ENCODE measurements around the gene PILRA. TPM values are rescaled to one million over a fixed set of nuclear protein-coding genes. Genes with fewer than 3 reads are reported as not detected.
A peak's percentile ranks its signal among the peaks of the same experiment; 100 is the strongest.

The PILRA gene
- total and polyA plus RNA-seq, 2 of the 13 experiments (the other 11 are each of a cell fraction or from before 2014, with no cell fraction given): 0.13 to 1.3 TPM

DNA sequence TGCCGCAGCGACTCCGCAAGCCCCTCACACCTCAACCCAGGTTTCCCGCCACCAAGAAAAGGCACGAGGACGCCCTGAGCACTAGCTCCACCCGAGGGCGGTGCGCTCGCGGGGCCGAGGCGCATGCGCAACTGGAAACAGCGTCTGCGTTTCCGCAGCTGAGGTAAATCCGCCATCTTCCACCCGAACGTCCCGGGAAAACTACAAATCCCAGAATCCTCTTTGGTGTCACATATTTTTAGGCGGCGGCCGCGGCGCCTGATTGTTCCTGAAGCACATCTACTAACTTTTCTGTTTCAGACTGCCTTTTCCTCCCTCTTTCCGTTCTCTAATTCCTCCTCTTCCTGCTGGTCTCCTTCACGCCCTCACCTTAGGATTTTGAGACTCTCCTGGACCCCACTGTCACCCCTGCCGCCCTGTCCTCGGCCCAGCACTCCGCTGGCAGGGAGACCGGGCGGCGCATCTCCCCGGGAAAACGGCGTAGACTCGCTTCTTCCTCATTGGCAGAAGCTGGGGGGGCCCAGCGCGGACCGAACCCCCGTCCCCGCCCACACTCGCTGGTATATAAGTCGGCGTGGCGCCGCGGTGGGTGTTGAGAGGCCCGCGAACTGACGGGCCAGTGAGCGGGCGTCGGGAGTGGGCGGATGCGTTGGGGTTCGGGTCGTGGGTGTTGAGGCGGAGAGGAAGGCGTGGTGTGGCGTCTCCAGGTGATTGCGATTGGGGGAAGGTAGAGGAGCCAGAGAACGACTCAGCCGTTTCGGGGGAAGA is 55.1 kb downstream of the PILRA start, which contains the start of gene ZCWPW1 (continued):
- peak; percentile 15; the same call in 1 of the 2 replicates for TF ChIP-seq ARID5B (CRISPR knock-in tag; IDR thresholded peaks at IDR 0.05)
- peak; percentile 24 for TF ChIP-seq PTBP1 (IDR thresholded peaks at IDR 0.05; ENCODE audit: low read depth, low read length, poor library complexity, severe bottlenecking)
- peak; percentile 40; the same call in 1 of the 2 replicates for TF ChIP-seq ZNF629 (CRISPR knock-in tag; conservative IDR thresholded peaks at IDR 0.05)
- TF ChIP-seq ZBTB14 (CRISPR knock-in tag; IDR thresholded peaks at IDR 0.05): no peak; the same call in none of the 2 replicates
- TF ChIP-seq ZNF572 (CRISPR knock-in tag; IDR thresholded peaks at IDR 0.05): no peak; the same call in 1 of the 2 replicates
- TF ChIP-seq DNMT3B (CRISPR knock-in tag; conservative IDR thresholded peaks at IDR 0.05): no peak; the same call in 1 of the 2 replicates
- TF ChIP-seq HMG20B (CRISPR knock-in tag; conservative IDR thresholded peaks at IDR 0.05): no peak
- TF ChIP-seq ZNF441 (CRISPR knock-in tag; IDR thresholded peaks at IDR 0.05; ENCODE audit: borderline replicate concordance): peak; percentile 27; the same call in 1 of the 2 replicates
- TF ChIP-seq, protein P1, sequence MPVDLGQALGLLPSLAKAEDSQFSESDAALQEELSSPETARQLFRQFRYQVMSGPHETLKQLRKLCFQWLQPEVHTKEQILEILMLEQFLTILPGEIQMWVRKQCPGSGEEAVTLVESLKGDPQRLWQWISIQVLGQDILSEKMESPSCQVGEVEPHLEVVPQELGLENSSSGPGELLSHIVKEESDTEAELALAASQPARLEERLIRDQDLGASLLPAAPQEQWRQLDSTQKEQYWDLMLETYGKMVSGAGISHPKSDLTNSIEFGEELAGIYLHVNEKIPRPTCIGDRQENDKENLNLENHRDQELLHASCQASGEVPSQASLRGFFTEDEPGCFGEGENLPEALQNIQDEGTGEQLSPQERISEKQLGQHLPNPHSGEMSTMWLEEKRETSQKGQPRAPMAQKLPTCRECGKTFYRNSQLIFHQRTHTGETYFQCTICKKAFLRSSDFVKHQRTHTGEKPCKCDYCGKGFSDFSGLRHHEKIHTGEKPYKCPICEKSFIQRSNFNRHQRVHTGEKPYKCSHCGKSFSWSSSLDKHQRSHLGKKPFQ (CRISPR knock-in tag; IDR thresholded peaks at IDR 0.05; ENCODE audit: insufficient replicate concordance): no peak
- TF ChIP-seq, protein P2, sequence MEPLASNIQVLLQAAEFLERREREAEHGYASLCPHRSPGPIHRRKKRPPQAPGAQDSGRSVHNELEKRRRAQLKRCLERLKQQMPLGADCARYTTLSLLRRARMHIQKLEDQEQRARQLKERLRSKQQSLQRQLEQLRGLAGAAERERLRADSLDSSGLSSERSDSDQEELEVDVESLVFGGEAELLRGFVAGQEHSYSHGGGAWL (CRISPR knock-in tag; IDR thresholded peaks at IDR 0.05): peak; percentile 72; the same call in 1 of the 2 replicates
- peak; percentile 98 for TF ChIP-seq ZNF709 (CRISPR knock-in tag; IDR thresholded peaks at IDR 0.05)
- peak; percentile 52; the same call in 1 of the 2 replicates for TF ChIP-seq RBAK (CRISPR knock-in tag; IDR thresholded peaks at IDR 0.05)
- no peak; the same call in 1 of the 2 replicates for TF ChIP-seq ZFP36L1 (CRISPR knock-in tag; IDR thresholded peaks at IDR 0.05)
- TF ChIP-seq SATB2 (CRISPR knock-in tag; IDR thresholded peaks at IDR 0.05): peak; percentile 91
- TF ChIP-seq SYNCRIP (IDR thresholded peaks at IDR 0.05; ENCODE audit: insufficient read depth, low read depth, low read length): no peak
- TF ChIP-seq RARA (CRISPR knock-in tag; IDR thresholded peaks at IDR 0.05): peak; percentile 38; the same call in 1 of the 2 replicates
- no peak for TF ChIP-seq THYN1 (CRISPR knock-in tag; IDR thresholded peaks at IDR 0.05; ENCODE audit: borderline replicate concordance, low read depth)
- TF ChIP-seq NFE2 (CRISPR knock-in tag; IDR thresholded peaks at IDR 0.05): no peak
- TF ChIP-seq ZNF597 (CRISPR knock-in tag; IDR thresholded peaks at IDR 0.05): peak; percentile 87; the same call in 1 of the 2 replicates
- no peak; the same call in none of the 2 replicates for TF ChIP-seq ZBTB3 (CRISPR knock-in tag; IDR thresholded peaks at IDR 0.05; ENCODE audit: borderline replicate concordance, low read depth)
- peak; percentile 88 for TF ChIP-seq EEA1 (CRISPR knock-in tag; IDR thresholded peaks at IDR 0.05; ENCODE audit: borderline replicate concordance)

All from HepG2 (cell line).